Hematopoietic multipotent progenitor cell treated with erythropoietin and hydrocortisone succinate and interleukin-3 and kit ligand, for 4 days (in vitro differentiated cells): Measurements from ENCODE around the gene OLFML2A.
"Not testable (repeated sequence)": the region's sequence is repeated elsewhere in the genome, so short reads cannot be mapped to it uniquely, and the experiment has no call there.

Source experiments
- DNase-seq: peaks from one replicate; pipeline ENCODE4 v3.0.0-alpha.2; 2015

The OLFML2A gene

DNA sequence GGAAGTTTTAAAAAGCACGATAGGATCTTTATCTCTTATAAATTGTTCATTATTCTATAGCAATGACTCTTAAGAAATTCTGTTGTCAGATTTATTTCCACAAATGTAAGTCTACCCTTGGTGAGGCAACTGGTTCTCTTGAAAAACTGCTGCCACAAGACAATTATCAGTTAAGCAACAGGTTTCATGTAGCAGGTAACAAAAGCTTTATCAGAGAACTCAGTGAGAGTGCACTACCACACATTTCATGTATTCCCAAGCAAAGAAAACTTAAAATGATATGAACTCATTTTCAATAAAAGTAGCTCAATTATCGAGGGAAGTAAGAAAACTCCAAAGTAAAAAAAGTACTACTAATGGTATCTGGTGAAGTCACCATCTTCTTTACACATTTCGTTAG is 15.2 kb upstream of the OLFML2A start:
- DNase-seq = no peak

GRCh38 chr9:124762633-124763032 is 14.3 kb upstream of the OLFML2A start:
- no peak for DNase-seq

GRCh38 chr9:124764774-124765438 is 12.0 kb upstream of the OLFML2A start:
- peak; percentile 78 for DNase-seq

GRCh38 chr9:124765439-124765835 is 11.5 kb upstream of the OLFML2A start:
- no peak for DNase-seq

GRCh38 chr9:124766326-124766725 is 10.6 kb upstream of the OLFML2A start:
- DNase-seq = no peak

DNA sequence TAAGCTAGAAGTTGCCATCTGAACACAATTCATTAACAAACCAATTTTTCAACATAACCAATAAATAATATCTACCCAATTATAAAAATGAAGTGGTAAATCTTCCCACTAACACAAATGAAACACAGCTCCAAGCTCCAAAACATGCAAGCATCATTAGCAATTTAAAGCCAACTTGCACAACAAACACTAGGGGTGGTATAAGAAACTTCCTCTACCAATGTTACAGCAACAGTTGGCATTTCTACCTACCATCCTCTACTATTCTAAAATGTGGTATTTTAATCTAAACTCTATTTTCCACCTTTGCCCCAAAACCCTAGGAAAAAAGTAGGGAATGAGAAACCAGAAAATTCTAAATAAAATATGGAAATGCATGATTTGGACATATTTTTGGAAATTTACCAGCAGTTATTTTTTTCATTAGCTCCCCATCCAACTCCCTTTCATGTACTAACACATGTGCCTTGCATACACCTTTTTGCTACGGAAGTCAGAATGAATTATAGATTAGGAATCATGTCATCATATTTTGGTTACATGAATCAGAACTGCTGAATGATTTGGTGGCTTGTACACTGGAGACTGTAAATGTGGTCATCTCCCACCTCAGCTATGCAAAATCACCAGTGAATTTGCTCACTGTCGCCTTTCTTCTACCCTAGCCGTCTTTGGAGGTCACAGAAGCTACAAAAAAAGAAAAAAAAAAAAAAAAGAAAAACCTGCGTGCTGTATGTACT is 9.9 kb upstream of the OLFML2A start:
- DNase-seq = peak; percentile 67

DNA sequence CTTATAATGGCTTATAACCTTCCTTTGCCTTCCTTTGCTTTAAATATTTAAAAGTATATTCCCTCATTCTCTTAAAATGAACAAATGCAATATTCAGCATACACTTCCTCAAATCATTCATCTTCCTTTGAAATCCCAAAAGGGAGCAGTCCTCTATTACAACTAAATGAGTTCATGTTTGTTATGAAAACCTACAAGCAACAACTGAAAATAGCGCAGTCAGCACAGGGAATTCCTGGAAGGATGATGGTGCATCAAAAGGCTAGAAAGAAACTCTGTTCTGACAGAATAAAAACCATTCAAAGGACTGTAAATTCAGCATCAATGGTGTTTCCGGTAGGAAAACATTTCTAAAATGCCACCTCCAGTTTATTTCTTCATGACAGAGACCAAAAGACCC is 9.1 kb upstream of the OLFML2A start:
- DNase-seq = no peak

- no peak for DNase-seq
Observed at GRCh38 chr9:124768334-124768733, 8.6 kb upstream of the OLFML2A start.

- DNase-seq = no peak
Observed at GRCh38 chr9:124768750-124769548, 8.0 kb upstream of the OLFML2A start.

DNA sequence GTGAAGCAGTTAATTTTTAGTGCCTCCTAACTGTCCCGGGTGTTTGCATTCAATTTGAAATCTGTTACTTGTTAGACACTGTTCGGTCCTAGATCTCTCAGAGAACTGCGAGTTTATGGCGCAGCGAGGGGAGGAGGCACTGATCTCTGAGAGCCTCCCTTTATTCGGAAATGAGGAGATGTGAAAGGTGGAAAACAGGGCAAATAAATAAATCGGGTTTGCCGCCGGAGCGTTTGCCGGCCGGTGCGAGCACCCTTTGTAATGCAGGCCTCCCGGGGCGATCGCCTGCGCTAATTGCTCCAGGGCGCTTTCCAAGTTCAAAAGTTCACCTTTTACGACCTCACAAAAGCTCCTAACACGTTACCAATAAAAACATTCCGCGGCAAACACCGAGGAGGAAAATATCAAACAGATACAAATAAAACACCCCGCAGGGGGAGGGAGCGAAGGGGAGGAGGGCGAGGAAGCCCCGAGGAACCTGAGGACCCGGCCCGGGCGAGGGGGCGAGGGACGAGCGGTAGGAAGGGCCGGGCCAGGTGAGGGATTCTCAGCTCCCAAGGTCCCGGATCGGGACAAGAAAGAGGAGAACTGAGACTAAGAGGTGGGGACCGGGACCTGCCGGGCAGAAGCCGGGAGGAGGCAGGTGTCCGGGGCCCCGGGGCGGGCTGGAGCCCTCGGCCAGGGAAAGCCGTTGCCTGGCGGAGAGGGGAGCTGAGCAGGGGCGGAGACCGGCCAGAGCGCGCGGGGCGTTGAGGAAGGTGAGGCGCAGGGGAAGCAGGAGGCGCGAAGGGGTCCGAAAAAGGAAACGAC is 7.2 kb upstream of the OLFML2A start:
- peak; percentile 40 for DNase-seq

GRCh38 chr9:124770359-124771020 is 6.4 kb upstream of the OLFML2A start:
- DNase-seq = peak; percentile 59

- peak; percentile 98 for DNase-seq
Observed at GRCh38 chr9:124771021-124771866, 5.7 kb upstream of the OLFML2A start, which contains the start of gene NR6A1. Gene NR6A1 (minus strand): TSS chr9:124771311.

- DNase-seq = peak; percentile 70
Observed at GRCh38 chr9:124771867-124772679, 4.9 kb upstream of the OLFML2A start.

DNA sequence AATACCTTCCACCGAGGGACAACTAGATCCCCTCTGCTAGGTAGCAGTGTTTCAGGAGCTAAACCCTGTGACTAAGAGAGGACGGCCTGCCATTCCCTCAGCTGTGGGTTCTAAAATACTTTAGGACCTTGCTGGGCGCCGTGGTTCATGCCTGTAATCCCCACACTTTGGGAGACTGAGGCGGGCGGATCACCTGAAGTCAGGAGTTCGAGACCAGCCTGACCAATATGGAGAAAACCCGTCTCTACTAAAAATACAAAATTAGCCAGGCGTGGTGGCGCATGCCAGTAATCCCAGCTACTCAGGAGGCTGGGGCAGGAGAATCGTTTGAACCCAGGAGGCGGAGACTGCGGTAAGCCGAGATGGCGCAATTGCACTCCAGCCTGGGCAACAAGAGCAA is 4.1 kb upstream of the OLFML2A start:
- DNase-seq = not testable (repeated sequence)

- no peak for DNase-seq
Observed at GRCh38 chr9:124773473-124774128, 3.3 kb upstream of the OLFML2A start.

- DNase-seq = peak; percentile 92
Observed at GRCh38 chr9:124774129-124774978, 2.6 kb upstream of the OLFML2A start.

- no peak for DNase-seq
Observed at GRCh38 chr9:124776618-124776953, 347 bp upstream of the OLFML2A start.

DNA sequence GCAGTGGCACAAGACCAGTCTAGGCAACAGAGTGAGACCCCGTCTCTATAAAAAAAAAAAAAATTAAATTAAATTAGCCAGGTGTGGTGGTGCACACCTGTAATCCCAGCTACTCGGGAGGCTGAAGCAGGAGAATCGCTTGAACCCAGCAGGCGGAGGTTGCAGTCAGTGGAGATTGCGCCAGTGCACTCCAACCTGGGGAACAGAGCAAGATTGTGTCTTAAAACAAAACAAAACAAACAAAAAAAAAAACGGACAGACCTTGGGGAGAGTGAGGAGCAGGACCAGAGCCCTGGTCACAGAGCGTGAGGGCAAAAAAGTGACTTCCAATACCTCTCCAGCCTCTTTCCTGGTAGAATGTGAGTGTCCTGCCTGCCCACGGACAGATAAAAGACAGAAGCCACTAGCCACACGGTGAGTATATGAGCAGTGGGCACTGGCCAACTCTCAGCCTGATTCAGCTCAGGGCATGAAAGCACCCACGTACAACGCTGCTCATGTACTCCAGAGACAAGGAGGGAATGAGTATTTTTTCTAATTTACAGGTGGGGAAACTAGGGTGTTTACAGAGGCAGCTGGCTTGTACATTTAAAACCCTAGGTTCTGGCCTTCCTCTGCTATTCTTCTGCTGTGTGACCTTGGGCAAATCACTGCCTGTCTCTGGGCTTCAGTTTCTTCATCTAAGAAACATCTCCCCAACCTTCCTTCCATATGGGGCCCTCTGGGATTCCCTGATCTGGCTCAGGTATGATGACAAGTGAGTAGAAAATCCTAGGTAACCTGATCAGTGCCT is 1.8 kb downstream of the OLFML2A start:
- no peak for DNase-seq
